AG04449 (cell line): ENCODE data around the gene CILP.
"Not testable (repeated sequence)": the region's sequence is repeated elsewhere in the genome, so short reads cannot be mapped to it uniquely, and the experiment has no call there.

Experiments
- CTCF ChIA-PET: fragments of 350-600 bp; formaldehyde crosslinking; extraction: SDS; loops from one replicate; lab custom pipeline; 2021; ENCODE audit warnings: antibody characterized with exemption; lab: Yijun Ruan, JAX
- POLR2A ChIA-PET: fragments of 400-600, 350-600 bp; formaldehyde crosslinking; extraction: SDS; loops from one replicate; lab custom pipeline; 2020; ENCODE audit warnings: antibody characterized with exemption, inconsistent platforms; lab: Yijun Ruan, JAX
- DNase-seq: peaks from one replicate; pipeline ENCODE4 v3.0.0-alpha.2; 2010; ENCODE audit warnings: low read depth, low spot score
- H3K4me3 ChIP-seq: 2 replicates; pipeline ENCODE4 v1.5.1; 2011; ENCODE audit warnings: low read depth, mild to moderate bottlenecking, control low read depth, low read length
- TF ChIP-seq, protein P1 (sequence below): IDR thresholded peaks from one replicate; pipeline ENCODE4 v1.5.1; 2011; ENCODE audit warnings: mild to moderate bottlenecking, moderate library complexity, low read length, control low read depth, inconsistent platforms; ENCODE audit not compliant: insufficient read depth; ENCODE audit errors: missing control alignments

Gene CILP

DNA sequence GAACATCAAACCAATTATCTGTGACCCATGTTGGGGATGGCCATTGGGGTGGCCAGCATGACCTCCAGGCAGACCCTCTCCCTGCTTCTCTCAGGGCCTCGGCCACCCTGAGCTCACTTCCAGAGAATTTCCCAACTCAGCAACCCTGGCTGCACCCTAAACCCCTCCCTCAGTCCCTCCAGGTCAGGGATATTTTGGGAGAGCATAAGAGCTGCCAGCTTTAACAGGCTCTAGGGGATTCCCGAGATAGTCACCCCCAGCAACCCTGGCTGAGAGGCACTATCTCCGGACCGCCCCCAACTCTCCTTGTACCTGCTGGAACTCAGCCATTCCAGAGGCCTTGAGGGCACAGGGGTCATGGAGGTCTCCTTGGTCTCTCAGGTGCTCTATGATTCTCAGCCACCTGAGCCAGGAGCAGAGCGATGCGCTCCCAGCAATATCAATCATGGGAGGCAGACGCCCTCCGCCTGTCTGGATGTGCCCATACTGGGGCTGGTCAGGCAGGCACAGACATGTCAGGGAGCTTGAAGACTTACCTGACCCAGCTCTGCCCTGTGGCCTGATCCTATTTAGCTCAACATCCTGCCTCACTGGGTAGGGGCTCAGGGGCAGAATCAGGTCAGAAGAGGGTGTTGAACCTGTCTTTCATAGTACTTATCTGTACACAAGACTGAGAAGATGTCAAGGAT, 34.9 kb upstream of the CILP start:
- no peak for DNase-seq
- no peak overlapping the region for H3K4me3 ChIP-seq
- ChIA-PET POLR2A (interaction anchor here (0.6 kb wide), 1 partner anchor 576 kb away, joined by 3 read pairs; no protein-coding TSS in a partner anchor), CTCF (interaction anchor here (0.9 to 3.2 kb wide), 6 partner anchors 24 to 145 kb away, joined by 3 to 10 read pairs (median 4); partner anchors contain the start of gene PARP16)
- TF ChIP-seq, protein P1, sequence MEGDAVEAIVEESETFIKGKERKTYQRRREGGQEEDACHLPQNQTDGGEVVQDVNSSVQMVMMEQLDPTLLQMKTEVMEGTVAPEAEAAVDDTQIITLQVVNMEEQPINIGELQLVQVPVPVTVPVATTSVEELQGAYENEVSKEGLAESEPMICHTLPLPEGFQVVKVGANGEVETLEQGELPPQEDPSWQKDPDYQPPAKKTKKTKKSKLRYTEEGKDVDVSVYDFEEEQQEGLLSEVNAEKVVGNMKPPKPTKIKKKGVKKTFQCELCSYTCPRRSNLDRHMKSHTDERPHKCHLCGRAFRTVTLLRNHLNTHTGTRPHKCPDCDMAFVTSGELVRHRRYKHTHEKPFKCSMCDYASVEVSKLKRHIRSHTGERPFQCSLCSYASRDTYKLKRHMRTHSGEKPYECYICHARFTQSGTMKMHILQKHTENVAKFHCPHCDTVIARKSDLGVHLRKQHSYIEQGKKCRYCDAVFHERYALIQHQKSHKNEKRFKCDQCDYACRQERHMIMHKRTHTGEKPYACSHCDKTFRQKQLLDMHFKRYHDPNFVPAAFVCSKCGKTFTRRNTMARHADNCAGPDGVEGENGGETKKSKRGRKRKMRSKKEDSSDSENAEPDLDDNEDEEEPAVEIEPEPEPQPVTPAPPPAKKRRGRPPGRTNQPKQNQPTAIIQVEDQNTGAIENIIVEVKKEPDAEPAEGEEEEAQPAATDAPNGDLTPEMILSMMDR = no peak

DNA sequence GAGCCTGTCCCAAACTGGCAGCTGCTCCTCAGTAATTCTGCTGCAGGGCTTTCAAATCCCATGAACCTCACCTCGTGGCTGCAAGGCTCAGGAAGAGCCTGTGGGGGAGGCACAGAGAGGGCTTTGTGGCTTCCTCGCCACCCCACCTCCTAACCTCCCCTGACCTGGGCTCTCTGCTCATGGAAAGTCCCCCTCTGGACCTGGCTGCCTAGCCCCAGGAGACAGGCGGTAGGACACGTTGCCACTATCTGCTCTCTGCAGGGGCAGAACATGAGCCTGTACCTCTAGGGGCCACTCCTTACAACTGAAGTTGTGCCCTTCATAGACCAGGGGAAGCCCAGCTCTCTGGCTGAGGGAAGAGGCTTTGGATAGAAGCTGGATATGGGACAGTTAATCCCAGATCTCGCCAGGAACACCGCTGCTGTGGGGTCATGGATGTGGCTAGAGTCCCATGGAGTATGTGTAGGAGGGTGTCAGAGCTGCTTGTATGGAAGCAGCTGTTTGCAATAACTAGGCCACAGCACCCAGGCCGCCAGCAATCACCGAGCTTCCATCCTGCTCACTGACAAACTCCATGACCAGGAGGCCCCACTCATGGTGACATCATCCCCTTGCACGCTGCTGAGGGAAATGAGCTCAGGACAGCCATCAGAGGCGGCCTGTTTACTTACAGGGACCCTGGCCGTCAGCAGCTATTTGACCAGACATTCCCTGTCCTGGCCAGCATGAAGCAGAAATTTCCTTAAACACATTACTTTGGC, 34.0 kb upstream of the CILP start:
- H3K4me3 ChIP-seq = no peak overlapping the region
- TF ChIP-seq, protein P1 = no peak
- CTCF ChIA-PET = interaction anchor here (0.9 to 3.2 kb wide), 6 partner anchors 25 to 144 kb away, joined by 3 to 10 read pairs (median 3); partner anchors contain the start of gene PARP16
- no peak for DNase-seq
- POLR2A ChIA-PET = interaction anchor here (0.6 kb wide), 1 partner anchor 575 kb away, joined by 3 read pairs; no protein-coding TSS in a partner anchor

DNA sequence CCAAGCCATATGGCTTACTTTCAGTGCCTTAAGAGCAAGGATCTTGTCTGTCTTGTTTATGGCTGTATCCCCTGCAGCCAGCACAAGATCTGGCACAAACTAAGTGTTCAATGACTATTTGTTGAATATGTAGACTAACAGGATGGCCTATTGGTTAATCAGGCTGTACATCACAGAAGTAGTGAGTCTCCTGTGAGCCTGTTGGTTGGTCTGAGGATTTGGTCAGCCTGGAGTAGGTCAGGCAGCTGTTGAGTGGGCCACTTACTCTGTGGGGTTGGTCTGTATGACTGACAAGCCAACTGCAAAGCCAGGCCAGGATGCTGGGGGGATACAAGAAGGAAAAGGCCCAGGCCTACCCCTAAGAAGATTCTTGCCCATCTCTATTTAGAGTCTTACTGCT, 33.4 kb upstream of the CILP start:
- CTCF ChIA-PET = interaction anchor here (1.0 to 3.2 kb wide), 3 partner anchors 26 to 53 kb away, joined by 3 to 10 read pairs (median 7); partner anchors contain the start of gene PARP16
- TF ChIP-seq, protein P1 = no peak
- POLR2A ChIA-PET = no interaction called here
- H3K4me3 ChIP-seq = no peak overlapping the region
- DNase-seq = no peak

DNA sequence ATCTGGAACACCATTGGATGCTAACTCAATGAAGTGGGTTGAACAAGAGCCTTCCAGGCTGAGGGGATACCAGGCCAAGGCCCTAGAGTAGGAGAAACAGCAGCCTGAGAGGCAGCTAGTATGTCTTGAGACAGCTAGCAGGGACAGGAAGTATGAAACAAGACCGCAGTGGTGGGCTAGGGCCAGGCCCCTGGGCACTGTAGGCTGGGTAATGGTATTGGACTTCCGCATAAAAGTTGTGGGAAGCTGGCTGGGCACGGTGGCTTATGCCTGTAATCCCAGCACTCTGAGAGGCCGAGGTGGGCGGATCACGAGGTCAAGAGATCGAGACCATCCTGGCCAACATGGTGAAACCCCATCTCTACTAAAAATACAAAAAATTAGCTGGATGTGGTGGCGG, 25.2 kb upstream of the CILP start:
- POLR2A ChIA-PET, DNase-seq, CTCF ChIA-PET, H3K4me3 ChIP-seq: not testable (repeated sequence)

DNA sequence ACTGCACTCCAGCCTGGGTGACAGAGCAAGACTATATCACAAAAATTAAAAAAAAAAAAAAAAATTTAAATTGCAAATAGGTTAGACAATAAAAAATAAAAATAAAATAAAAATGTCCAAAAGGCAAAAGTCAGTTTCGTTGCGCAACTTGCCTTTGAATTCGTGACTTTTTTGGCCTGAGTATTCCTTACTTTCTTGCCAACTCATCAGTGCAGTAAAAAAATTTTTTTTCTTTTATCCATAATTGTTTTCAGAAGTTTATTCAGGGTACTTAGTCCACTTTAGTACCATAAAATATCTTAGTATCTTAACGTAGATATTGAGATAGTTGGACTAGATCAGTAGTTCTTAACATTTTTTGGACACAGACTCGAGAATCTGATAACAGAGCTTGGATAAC, 22.4 kb upstream of the CILP start:
- CTCF ChIA-PET = no interaction called here
- POLR2A ChIA-PET = no interaction called here

DNA sequence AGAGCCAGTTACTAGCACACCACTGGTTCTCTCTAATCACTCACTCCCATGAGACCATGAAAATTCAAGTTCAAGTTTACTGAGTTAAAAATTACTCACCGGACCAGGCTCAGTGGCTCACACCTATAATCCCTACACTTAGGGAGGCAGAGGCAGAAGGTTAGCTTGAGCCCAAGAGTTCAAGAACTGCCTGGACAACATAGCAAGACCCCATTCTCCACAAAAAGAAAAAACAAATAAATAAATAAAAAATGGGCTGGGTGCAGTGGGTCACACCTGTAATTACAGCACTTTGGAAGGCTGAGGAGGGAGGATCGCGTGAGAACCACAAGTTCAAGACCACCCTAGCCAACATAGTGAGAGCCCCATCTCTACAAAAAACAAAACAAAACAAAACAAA, 21.2 kb upstream of the CILP start:
- H3K4me3 ChIP-seq = no peak overlapping the region
- ChIA-PET CTCF (no interaction called here), POLR2A (no interaction called here)
- DNase-seq = no peak
- TF ChIP-seq, protein P1 = no peak

More for the DNA sequence above, 22.4 kb upstream of the CILP start:
- no peak overlapping the region for H3K4me3 ChIP-seq
- TF ChIP-seq, protein P1 = no peak
- DNase-seq = no peak
